ENCODE results near the gene GSKIP. TPM values are rescaled to one million over a fixed set of nuclear protein-coding genes. Genes with fewer than 3 reads are reported as not detected.
A peak's percentile ranks its signal among the peaks of the same experiment; 100 is the strongest.
"Not testable (repeated sequence)": the region's sequence is repeated elsewhere in the genome, so short reads cannot be mapped to it uniquely, and the experiment has no call there.

GSKIP gene
- polyA plus RNA-seq (2013, experiment 1 of 2; ENCODE audit: insufficient read length), result 20.4 TPM
- polyA plus RNA-seq (2013, experiment 2 of 2; ENCODE audit: insufficient read length), result 19.3 TPM

GRCh38 chr14:96362965-96363750 is at the start of gene GSKIP, which contains the start of gene ATG2B:
TSS of gene GSKIP (plus strand) at chr14:96363526. CDS start at chr14:96382248, 18,722 bp downstream.
TSS of gene ATG2B (minus strand) at chr14:96363341. CDS start at chr14:96362976, 365 bp downstream.
- DNase-seq, result peak; percentile 89

- DNase-seq, result no peak
These were observed 47.2 kb upstream of the GSKIP start for GRCh38 chr14:96316087-96316486.

DNA sequence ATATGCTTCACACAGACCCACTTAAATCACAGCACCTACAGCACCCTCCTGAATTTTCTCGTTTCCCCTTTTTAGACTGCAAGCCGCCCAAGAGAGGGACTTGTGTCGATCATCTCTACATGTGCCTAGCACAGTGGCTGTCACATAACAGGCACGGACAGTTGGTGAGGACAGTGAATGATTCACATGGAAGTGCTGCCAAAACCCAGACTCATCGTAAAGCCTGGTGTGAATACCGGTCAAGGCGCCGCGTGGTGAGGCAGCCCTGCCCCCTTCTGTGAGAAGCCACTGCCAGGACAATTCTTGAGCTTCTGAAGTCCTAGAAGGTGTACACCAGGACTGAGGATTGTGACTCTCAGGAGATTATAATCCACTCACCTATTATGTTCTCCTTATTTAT is 44.5 kb upstream of the GSKIP start:
- DNase-seq, result no peak

GRCh38 chr14:96320605-96321004 is 42.7 kb upstream of the GSKIP start:
- DNase-seq, result no peak

DNA sequence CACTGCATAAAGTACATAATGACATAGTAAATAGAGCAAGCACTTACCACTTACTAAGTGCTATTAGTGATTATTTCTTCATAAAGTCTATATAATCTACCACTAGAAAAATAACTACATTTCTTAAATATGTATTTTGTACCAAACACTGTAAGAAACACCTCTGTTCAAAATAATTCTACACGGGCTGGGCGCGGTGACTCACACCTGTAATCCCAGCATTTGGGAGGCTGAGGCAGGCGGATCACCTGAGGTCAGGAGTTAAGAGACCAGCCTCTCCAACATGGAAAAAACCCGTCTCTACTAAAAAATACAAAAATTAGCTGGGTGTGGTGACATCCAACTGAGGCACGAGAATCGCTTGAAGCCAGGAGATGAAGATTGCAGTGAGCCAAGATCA is 39.1 kb upstream of the GSKIP start:
- DNase-seq, result no peak

- DNase-seq, result no peak
These were observed 24.8 kb upstream of the GSKIP start for GRCh38 chr14:96338551-96338950.

DNA sequence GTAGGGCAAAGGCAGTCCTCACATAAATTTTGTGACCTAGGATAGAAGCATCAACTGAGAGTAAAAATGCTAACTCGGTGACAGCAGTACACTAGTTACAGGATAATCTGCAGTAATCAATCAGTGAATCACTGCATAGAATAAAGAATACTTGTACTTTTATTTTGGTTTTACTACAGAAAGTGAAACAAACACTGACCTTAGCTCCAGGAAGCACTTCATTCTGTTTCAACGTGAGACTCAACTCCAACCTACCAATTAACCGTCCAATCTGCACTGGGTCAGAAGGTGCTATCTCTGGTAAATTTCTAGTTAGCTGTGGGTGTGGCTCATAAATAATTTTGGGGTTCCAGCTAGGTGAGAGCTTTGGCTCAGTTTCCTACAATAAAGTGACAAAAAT is 22.0 kb upstream of the GSKIP start:
- DNase-seq, result no peak

GRCh38 chr14:96345669-96346068 is 17.7 kb upstream of the GSKIP start:
- DNase-seq, result no peak

DNA sequence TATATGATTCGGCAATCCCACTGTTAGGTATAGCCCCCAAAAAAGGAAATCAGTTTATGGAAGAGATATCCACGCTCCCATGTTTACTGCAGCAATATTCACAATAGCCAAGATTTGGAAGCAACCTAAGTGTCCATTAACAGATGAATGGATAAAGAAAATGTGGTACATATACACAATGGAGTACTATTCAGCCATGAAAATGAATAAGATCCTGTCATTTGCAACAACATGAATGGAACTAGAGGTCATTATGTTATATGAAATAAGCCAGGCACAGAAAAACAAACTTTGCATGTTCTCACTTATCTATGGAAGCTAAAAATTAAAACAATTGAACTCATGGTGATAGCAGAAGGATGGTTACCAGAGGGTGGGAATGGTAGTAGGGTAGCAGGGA is 15.4 kb upstream of the GSKIP start:
- not testable (repeated sequence) for DNase-seq

DNA sequence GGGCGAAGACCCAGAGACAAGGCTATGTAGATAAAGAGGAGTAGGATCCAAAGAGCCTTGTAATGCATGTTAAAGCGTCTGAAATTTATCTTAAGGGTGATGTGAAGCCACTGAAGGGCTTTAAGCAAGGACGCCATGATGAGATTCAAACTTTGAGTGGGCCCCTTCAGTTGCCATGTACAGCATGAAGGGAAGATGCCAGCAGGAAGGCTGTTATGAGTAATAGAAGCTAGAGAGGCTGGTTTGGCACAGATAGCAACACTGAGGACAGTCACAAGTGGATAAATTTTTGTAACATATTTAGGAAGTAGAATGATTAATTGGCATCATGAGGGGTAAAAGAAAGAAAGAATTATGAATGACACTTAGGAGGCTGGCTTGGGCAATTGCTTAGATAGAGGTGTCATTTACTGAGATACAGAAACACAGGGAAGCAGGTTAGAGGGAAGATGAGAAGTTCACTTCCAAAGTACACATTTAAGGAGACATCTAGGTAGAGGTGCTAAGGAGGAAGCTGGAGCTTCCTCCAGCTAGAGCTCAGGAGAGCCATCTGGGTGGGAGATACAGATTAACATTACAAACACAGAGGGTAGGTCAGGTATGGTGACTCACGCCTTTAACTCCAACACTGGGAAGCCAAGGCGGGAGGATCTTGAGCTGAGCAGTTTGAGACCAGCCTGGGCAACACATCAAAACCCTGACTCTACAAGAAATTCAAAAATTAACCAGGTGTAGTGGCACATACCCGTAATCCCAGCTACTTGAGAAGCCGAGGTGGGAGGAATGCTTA is 13.8 kb upstream of the GSKIP start:
- no peak for DNase-seq

DNA sequence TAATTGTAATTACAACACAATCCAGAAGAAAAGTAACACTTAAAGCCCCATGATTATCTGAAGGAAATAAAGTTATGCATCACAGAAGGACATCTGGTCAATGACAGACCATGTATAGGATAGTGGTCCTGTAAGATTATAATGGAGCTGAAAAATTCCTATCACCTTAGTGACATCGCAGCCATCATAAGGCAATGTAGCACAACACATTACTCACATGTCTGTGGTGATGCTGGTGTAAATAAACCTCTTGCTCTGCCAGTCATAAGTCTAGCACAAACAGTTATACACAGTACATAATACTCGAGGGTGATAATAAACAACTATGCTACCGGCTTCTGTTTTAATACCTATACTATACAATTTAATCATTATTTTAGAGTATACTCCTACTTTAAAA is 11.3 kb upstream of the GSKIP start:
- DNase-seq, result no peak

DNA sequence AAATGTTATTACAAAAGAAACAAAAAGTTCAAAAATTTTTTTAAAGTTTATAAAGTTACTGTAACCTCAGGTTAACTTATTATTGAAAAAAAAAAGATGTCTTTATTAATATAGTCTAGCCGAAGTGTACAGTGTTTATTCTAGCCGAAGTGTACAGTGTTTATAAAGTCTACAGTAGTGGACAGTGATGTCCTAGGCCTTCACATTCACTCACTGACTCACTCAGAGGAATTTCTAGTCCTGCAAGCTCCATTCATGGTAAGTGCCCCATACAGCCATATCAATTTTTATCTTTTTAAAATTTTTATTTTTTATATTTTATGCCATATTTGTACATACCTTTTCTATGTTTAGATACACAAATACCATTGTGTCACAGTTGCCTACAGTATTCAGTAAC is 10.6 kb upstream of the GSKIP start:
- no peak for DNase-seq

GRCh38 chr14:96354246-96354645 is 9.1 kb upstream of the GSKIP start:
- no peak for DNase-seq

DNA sequence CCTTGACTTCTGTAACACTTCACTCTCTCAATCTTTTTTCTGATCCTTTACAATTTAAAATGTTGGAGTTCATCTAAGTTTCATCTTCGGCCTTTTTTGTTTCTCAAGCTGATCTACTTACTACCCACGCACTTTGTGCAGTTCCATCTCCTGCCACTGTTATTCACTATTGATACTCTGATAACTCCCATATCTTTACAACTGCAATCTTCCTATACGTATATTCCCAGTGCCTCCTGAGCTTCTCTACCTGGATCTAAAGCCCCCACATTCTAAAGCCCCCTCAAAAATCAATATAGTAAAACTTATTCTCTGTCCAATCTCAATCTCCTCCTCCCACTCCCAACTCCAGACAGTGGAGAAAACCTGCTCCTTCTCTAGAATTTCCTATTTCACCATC is 6.1 kb upstream of the GSKIP start:
- no peak for DNase-seq

DNA sequence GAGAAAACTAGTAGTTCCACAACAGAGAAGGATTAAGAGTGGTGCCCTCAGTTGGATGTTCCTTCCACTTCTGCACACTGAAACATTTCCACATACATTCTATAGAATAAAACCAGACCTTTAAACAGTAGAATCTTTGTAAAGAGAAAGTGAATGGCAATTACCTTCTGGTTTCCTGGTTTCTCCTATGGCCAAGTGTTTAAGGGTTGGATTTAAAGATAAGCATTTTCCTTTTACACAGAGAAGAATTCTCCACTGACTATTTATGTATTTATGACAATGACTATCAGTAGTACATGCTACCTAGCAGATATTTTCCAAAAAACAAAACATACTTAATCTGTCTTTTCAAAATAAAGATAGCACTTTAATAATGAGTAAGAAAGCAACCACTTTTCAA is 3.4 kb upstream of the GSKIP start:
- no peak for DNase-seq

GRCh38 chr14:96362071-96362964 is 1.0 kb upstream of the GSKIP start:
- no peak for DNase-seq

- peak; percentile 23 for DNase-seq
These were observed 518 bp downstream of the GSKIP start for GRCh38 chr14:96363751-96364336.

- no peak for DNase-seq
These were observed 1.6 kb downstream of the GSKIP start for GRCh38 chr14:96364962-96365361.

- DNase-seq, result no peak
These were observed 5.2 kb downstream of the GSKIP start for GRCh38 chr14:96368534-96368933.

DNA sequence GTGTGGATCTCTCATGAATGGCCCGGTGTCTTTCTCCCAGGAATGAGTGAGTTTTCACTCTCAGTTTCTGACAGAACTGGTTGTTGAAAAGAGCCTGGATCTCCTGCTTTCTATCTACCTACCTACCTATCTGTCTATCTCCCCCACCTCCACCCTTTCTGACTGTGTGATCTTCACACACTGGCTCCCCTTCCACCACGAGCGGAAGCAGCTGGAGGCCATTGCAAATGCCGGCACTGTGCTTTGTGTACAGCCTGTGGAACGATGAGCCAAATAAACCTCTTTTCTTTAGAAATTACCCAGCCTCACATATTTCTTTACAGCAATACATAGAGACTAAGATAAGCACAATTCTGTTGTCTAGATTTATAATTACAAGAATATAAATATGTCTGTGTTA is 7.2 kb downstream of the GSKIP start:
- no peak for DNase-seq

GRCh38 chr14:96373538-96373937 is 10.2 kb downstream of the GSKIP start:
- DNase-seq, result no peak

GRCh38 chr14:96376093-96376492 is 12.8 kb downstream of the GSKIP start:
- no peak for DNase-seq

Measured in fibroblast of skin of abdomen (primary cell).